GM12878 (cell line): Measurements from ENCODE around the gene CPSF4L. TPM values are rescaled to one million over a fixed set of nuclear protein-coding genes. Genes with fewer than 3 reads are reported as not detected.

Experiments used
- ATAC-seq: fragments of 200-7000 bp; cut with Tn5 transposase; 3 replicates; pipeline ENCODE4 v1.9.1; 2020; ENCODE audit warnings: mild to moderate bottlenecking, moderate library complexity
- BruUV-seq: library from RNA; stranded (reverse); fragments of 400-500 nt; replicated peaks from 2 replicates; lab custom pipeline; 2021; lab: Mats Ljungman, UMichigan
- CTCF ChIA-PET: fragments of 300-600 bp; sonication (Branson Sonifier 250); formaldehyde crosslinking; extraction: SDS; loops from one replicate; lab custom pipeline; 2021; ENCODE audit warnings: inconsistent platforms; lab: Yijun Ruan, JAX
- POLR2A ChIA-PET: fragments of 350-600 bp; formaldehyde crosslinking; extraction: SDS; loops from one replicate; lab custom pipeline; 2021; ENCODE audit warnings: inconsistent platforms; lab: Charles Lee
- RAD21 ChIA-PET: fragments of 300-600 bp; sonication (Branson Sonifier 250); formaldehyde crosslinking; loops from one replicate; lab custom pipeline; 2023; ENCODE audit warnings: antibody characterized with exemption; ENCODE audit not compliant: unreplicated experiment; lab: Charles Lee
- SMC1A ChIA-PET: fragments of 300-600 bp; sonication (Branson Sonifier 250); formaldehyde crosslinking; loops from one replicate; lab custom pipeline; 2023; ENCODE audit not compliant: unreplicated experiment, uncharacterized antibody; lab: Charles Lee
- DNase-seq: peaks from one replicate; pipeline ENCODE4 v3.0.0-alpha.2; 2011; ENCODE audit warnings: low read depth, low spot score
- FAIRE-seq: peaks from 3 replicates; lab custom pipeline; 2011; peaks lifted over from hg19 to GRCh38; lab: Jason Lieb, UNC
- H2AFZ ChIP-seq: 2 replicates; pipeline ENCODE4 v1.6.0; 2011; ENCODE audit warnings: low read depth, low read length, control low read depth; ENCODE audit not compliant: control insufficient read depth
- H3K27ac ChIP-seq: 2 replicates; pipeline ENCODE4 v1.5.1; 2011; ENCODE audit warnings: control low read depth; ENCODE audit not compliant: control insufficient read depth, insufficient read depth
- H3K27me3 ChIP-seq, 2 experiments: replicated peaks in 1 of 2; 2 replicates each; pipeline versions ENCODE4 v1.6.0 to v1.6.1; 2011; ENCODE audit warnings: low read length in 1 of 2; ENCODE audit not compliant: control insufficient read depth in 2 of 2, insufficient read depth in 2 of 2
- H3K36me3 ChIP-seq, 2 experiments: 2 replicates each; pipeline ENCODE4 v1.5.1; 2011; ENCODE audit warnings: low read length in 1 of 2; ENCODE audit not compliant: control insufficient read depth in 2 of 2, insufficient read depth in 2 of 2
- H3K4me1 ChIP-seq: 2 replicates; pipeline ENCODE4 v1.6.1; 2011; ENCODE audit warnings: mild to moderate bottlenecking, low read length, moderate library complexity, mixed read lengths; ENCODE audit not compliant: control insufficient read depth, insufficient read depth
- H3K4me2 ChIP-seq: 2 replicates; pipeline ENCODE4 v1.6.0; 2011; ENCODE audit warnings: control low read depth; ENCODE audit not compliant: control insufficient read depth, insufficient read depth
- H3K4me3 ChIP-seq: fragments of 200-600 bp; sonication (generic); 2 replicates; pipeline ENCODE4 v1.5.1; 2016
- H3K79me2 ChIP-seq: 2 replicates; pipeline ENCODE4 v1.6.0; 2011; ENCODE audit warnings: low read length; ENCODE audit not compliant: control insufficient read depth, insufficient read depth
- H3K9ac ChIP-seq: 2 replicates; pipeline ENCODE4 v1.8.0; 2011; ENCODE audit warnings: low read length, control low read depth, mixed read lengths; ENCODE audit not compliant: control insufficient read depth, insufficient read depth
- H3K9me3 ChIP-seq: replicated peaks from 3 replicates; pipeline ENCODE4 v1.5.1; 2011; ENCODE audit warnings: mild to moderate bottlenecking, low read length; ENCODE audit not compliant: control insufficient read depth, insufficient read depth
- H4K20me1 ChIP-seq: 2 replicates; pipeline ENCODE4 v1.6.0; 2011; ENCODE audit not compliant: control insufficient read depth, insufficient read depth
- E2F8 ChIP-seq: fragments of 450-650 bp; IDR thresholded peaks from 2 replicates; pipeline ENCODE4 v1.6.1; 2018; ENCODE audit warnings: mild to moderate bottlenecking, low read depth, moderate library complexity; ENCODE audit not compliant: partially characterized antibody
- IKZF1 ChIP-seq: fragments of 450-650 bp; conservative IDR thresholded peaks from 2 replicates; pipeline ENCODE4 v1.6.1; 2017; ENCODE audit warnings: antibody characterized with exemption, mild to moderate bottlenecking
- MXI1 ChIP-seq: fragments of 150-350 bp; IDR thresholded peaks from 2 replicates; pipeline ENCODE4 v1.6.1; 2011; ENCODE audit warnings: low read depth, mild to moderate bottlenecking, inconsistent platforms, low read length, improper control_type of control experiment
- RAD51 ChIP-seq: fragments of 450-650 bp; IDR thresholded peaks from 2 replicates; pipeline ENCODE4 v1.6.1; 2016; ENCODE audit warnings: moderate library complexity, mild to moderate bottlenecking, inconsistent platforms
- RELB ChIP-seq: fragments of 450-650 bp; IDR thresholded peaks from 2 replicates; pipeline ENCODE4 v1.6.1; 2017; ENCODE audit warnings: low read depth, mild to moderate bottlenecking, moderate library complexity
- SKIL ChIP-seq: fragments of 450-650 bp; IDR thresholded peaks from 2 replicates; pipeline ENCODE4 v1.6.1; 2017; ENCODE audit warnings: mild to moderate bottlenecking, low read depth, inconsistent platforms; ENCODE audit not compliant: poor library complexity, severe bottlenecking
- ZBTB40 ChIP-seq: fragments of 450-650 bp; IDR thresholded peaks from 2 replicates; pipeline ENCODE4 v1.6.1; 2016; ENCODE audit warnings: mild to moderate bottlenecking, moderate library complexity, borderline replicate concordance
- ZNF622 ChIP-seq: fragments of 450-650 bp; IDR thresholded peaks from 2 replicates; pipeline ENCODE4 v1.6.1; 2017; ENCODE audit warnings: mild to moderate bottlenecking, inconsistent platforms
- WGBS: methylation state at CpG from one replicate; pipeline ENCODE4 v1.1.6; 2016; ENCODE audit warnings: low lambda C conversion rate; ENCODE audit not compliant: insufficient replicate concordance, insufficient coverage; ENCODE audit errors: missing lambda C conversion rate; 5-methylcytosine and 5-hydroxymethylcytosine counted together
- in situ Hi-C: fragments of 300-500 bp; cut with MboI; formaldehyde crosslinking; loops from 9 replicates; pipeline ENCODE4 v1.14.3; 2018; ENCODE audit warnings: mixed read lengths
- intact Hi-C: fragments of 100-400 bp; cut with micrococcal nuclease; formaldehyde crosslinking; loops from one replicate; pipeline ENCODE4 v1.14.2; 2022; ENCODE audit not compliant: unreplicated experiment
- polyA plus RNA-seq, 11 experiments: library from polyadenylated mRNA; depleted of rRNA in 4 of 11; unstranded in 6 of 11; stranded (reverse) in 5 of 11; fragments of >200 nt; fragmentation: Nextera tagmentation in 4 of 11; fragmentation: Illumina TruSeq in 1 of 11; extraction: Ambion mirVana in 4 of 11; extraction: Trizol in 1 of 11; gene quantifications; 1 replicate in 1 of 11; 2 replicates in 10 of 11; pipeline versions ENCODE4 v1.2.1 to v1.2.3, GENCODE V29; 2011 to 2016; ENCODE audit warnings: inconsistent platforms in 2 of 11, missing spikeins in 2 of 11, low read depth in 1 of 11
- total RNA-seq, 4 experiments: library from RNA; depleted of rRNA in 3 of 4; stranded (reverse); fragments of >200 nt in 3 of 4; fragmentation: Illumina TruSeq in 1 of 4; extraction: Trizol in 1 of 4; gene quantifications; 2 replicates each; pipeline versions ENCODE4 v1.2.1 to v1.2.3, GENCODE V29; 2013 to 2021

The CPSF4L gene
- total and polyA plus RNA-seq, 10 of the 15 experiments (the other 5 are each of a cell fraction or from before 2014, with no cell fraction given) = not detected

- Histone ChIP-seq H3K27ac (peak overlapping the region; percentile 69), H4K20me1 (no peaks in the 10 kb centered on the region), H3K4me3 (peak overlapping the region; percentile 93), H2AFZ (peak overlapping the region; percentile 73), H3K4me1 (peaks cover 5% of the 10 kb centered on the region; the same call in 1 of the 2 replicates), H3K9ac (peak overlapping the region; percentile 80), H3K4me2 (peak overlapping the region; percentile 95), H3K36me3 (no peaks in the 10 kb centered on the region), H3K79me2 (peaks cover 22% of the 10 kb centered on the region), H3K27me3 (no peaks in the 10 kb centered on the region), H3K9me3 (no peaks in the 10 kb centered on the region)
- ChIA-PET SMC1A (interaction anchor here (1.0 to 4.0 kb wide), 13 partner anchors 11 to 585 kb away, joined by 3 to 29 read pairs (median 5); no protein-coding TSS in a partner anchor), CTCF (interaction anchor here (0.8 to 4.7 kb wide), 17 partner anchors 10 to 582 kb away, joined by 3 to 28 read pairs (median 5); no protein-coding TSS in a partner anchor), RAD21 (interaction anchor here (0.8 to 4.8 kb wide), 16 partner anchors 7 to 582 kb away, joined by 3 to 32 read pairs (median 6); no protein-coding TSS in a partner anchor), POLR2A (interaction anchor here (0.9 to 4.3 kb wide), 13 partner anchors 8 to 78 kb away, joined by 3 to 28 read pairs (median 6); a partner anchor contains a TSS)
- FAIRE-seq = no peak
- BruUV-seq = TSS peak; percentile 67
- intact Hi-C loops = loop anchor here (2.0 to 5.0 kb wide), 4 partner anchors 19 to 118 kb away; partner anchors contain the start of gene COG1
- in situ Hi-C loops = loop anchor here (5.0 kb wide), 1 partner anchor 38 kb away; no protein-coding TSS in a partner anchor
- 19% methylated on average over 21 of the region's 21 CpGs for WGBS
- peak; percentile 8; the same call in 2 of the 3 replicates for ATAC-seq
- no peak for DNase-seq
- TF ChIP-seq RAD51 (peak; percentile 64; the same call in 1 of the 2 replicates), E2F8 (no peak), MXI1 (peak; percentile 31; the same call in 1 of the 2 replicates), ZNF622 (no peak), SKIL (no peak), ZBTB40 (0 out of 2 replicates have a peak, but pooled peaks have one; percentile 21), RELB (0 out of 2 replicates have a peak, but pooled peaks have one; percentile 24), IKZF1 (peak; percentile 35; the same call in 1 of the 2 replicates)
Observed at GRCh38 chr17:73309727-73310596, 48.3 kb upstream of the CPSF4L start.
